Measurements from ENCODE around the gene BORCS8. TPM values are rescaled to one million over a fixed set of nuclear protein-coding genes. Genes with fewer than 3 reads are reported as not detected.

The BORCS8 gene
- total and polyA plus RNA-seq, 9 donors: 5.4 to 19.0 (median 15.0) TPM

DNA sequence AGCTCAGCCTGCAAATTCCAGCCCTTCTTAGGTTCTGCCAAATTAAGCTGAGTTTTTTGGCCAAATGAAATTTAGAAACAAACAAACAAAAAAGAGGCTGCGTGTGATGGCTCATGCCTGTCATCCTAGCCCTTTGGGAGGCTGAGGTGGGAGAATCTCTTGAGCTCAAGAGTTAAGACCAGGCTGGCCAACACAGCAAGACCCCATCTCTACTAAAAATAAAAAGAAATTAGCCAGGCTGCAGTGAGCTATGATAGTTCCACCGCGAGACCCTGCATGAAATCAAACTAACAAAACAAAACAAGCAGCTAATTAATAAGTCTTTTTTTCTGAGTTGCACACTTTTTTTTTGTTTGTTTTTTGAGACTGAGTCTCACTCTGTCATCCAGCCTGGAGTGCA is 37.7 kb upstream of the BORCS8 start:
- H3K36me3 ChIP-seq: no peaks in the 10 kb centered on the region
- intact Hi-C loops (cut with DNase I): no loop called here
- no peak overlapping the region for H3K4me3 ChIP-seq
- 51 to 70% (median 59%) methylated on average over 3 of the region's 3 CpGs for WGBS, 3 donors
- H3K27ac ChIP-seq: no peak overlapping the region
- TF ChIP-seq POLR2A (IDR thresholded peaks at IDR 0.05) (no peak), EP300 (IDR thresholded peaks at IDR 0.05) (no peak)
- TF ChIP-seq, protein P1, sequence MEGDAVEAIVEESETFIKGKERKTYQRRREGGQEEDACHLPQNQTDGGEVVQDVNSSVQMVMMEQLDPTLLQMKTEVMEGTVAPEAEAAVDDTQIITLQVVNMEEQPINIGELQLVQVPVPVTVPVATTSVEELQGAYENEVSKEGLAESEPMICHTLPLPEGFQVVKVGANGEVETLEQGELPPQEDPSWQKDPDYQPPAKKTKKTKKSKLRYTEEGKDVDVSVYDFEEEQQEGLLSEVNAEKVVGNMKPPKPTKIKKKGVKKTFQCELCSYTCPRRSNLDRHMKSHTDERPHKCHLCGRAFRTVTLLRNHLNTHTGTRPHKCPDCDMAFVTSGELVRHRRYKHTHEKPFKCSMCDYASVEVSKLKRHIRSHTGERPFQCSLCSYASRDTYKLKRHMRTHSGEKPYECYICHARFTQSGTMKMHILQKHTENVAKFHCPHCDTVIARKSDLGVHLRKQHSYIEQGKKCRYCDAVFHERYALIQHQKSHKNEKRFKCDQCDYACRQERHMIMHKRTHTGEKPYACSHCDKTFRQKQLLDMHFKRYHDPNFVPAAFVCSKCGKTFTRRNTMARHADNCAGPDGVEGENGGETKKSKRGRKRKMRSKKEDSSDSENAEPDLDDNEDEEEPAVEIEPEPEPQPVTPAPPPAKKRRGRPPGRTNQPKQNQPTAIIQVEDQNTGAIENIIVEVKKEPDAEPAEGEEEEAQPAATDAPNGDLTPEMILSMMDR (IDR thresholded peaks at IDR 0.05): no peak
- H3K9me3 ChIP-seq: peaks cover 0 to 10% of the 10 kb centered on the region in 2 donors
- H3K27me3 ChIP-seq: no peaks in the 10 kb centered on the region
- H3K4me1 ChIP-seq (ENCODE audit: insufficient read depth): peaks cover 2% of the 10 kb centered on the region
- DNase-seq: no peak

DNA sequence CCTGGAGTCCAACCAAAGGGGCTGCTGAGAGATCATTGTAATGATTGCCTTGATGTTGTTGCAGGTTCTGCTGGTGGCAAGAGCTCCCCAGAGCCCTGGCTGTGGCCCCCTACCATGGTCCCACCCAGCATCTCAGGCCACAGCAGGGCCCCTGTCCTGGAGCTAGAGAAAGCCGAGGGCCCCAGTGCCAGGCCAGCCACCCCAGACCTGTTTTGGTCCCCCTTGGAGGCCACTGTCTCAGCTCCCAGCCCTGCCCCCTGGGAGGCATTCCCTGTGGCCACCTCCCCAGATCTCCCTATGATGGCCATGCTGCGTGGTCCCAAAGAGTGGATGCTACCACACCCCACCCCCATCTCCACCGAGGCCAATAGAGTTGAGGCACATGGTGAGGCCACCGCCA is 35.3 kb upstream of the BORCS8 start:
- TF ChIP-seq EP300 (IDR thresholded peaks at IDR 0.05) (no peak), POLR2A (IDR thresholded peaks at IDR 0.05) (no peak)
- TF ChIP-seq, protein P1 (IDR thresholded peaks at IDR 0.05): no peak
- DNase-seq: no peak
- WGBS, 3 donors: 71 to 82% (median 77%) methylated on average over 4 of the region's 4 CpGs
- H3K27ac ChIP-seq: no peak overlapping the region
- intact Hi-C loops (cut with DNase I): no loop called here
- H3K27me3 ChIP-seq: no peaks in the 10 kb centered on the region
- H3K4me1 ChIP-seq (ENCODE audit: insufficient read depth): peaks cover 2% of the 10 kb centered on the region
- no peaks in the 10 kb centered on the region for H3K9me3 ChIP-seq
- H3K4me3 ChIP-seq: no peak overlapping the region
- no peaks in the 10 kb centered on the region for H3K36me3 ChIP-seq

DNA sequence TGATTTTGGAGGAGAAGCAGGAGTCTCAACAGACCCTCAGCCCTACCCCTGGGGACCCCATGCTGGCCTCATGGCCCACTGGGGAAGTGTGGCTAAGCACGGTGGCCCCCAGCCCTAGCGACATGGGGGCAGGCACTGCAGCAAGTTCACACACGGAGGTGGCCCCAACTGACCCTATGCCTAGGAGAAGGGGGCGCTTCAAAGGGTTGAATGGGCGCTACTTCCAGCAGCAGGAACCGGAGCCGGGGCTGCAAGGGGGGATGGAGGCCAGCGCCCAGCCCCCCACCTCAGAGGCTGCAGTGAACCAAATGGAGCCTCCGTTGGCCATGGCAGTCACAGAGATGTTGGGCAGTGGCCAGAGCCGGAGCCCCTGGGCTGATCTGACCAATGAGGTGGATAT is 34.7 kb upstream of the BORCS8 start:
- no peaks in the 10 kb centered on the region for H3K36me3 ChIP-seq
- WGBS, 3 donors: 48 to 51% (median 48%) methylated on average over 10 of the region's 10 CpGs
- TF ChIP-seq, protein P1 (IDR thresholded peaks at IDR 0.05): no peak
- TF ChIP-seq EP300 (IDR thresholded peaks at IDR 0.05) (no peak), POLR2A (IDR thresholded peaks at IDR 0.05) (no peak)
- H3K4me1 ChIP-seq (ENCODE audit: insufficient read depth): peaks cover 2% of the 10 kb centered on the region
- H3K4me3 ChIP-seq: no peak overlapping the region
- intact Hi-C loops (cut with DNase I): no loop called here
- no peak overlapping the region for H3K27ac ChIP-seq
- H3K27me3 ChIP-seq: no peaks in the 10 kb centered on the region
- DNase-seq: no peak
- no peaks in the 10 kb centered on the region for H3K9me3 ChIP-seq

DNA sequence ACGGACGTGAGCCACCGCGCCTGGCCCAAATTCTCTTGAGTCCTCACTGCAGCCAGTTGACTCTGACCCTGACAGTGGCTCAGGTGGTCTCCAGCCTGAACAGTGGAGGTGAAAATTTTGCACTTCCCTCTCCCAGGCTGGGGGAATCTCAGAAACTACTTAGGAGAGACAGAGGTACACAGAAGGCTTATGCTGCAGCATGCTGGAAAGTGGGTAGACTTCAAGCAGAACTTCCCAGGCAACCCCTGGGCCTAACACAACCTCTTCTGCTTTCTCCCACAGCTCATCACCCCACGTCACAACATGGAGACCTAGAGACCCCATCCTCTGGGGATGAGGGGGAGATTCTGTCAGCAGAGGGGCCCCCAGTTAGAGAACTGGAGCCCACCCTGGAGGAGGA is 34.3 kb upstream of the BORCS8 start:
- no peak overlapping the region for H3K27ac ChIP-seq
- no peaks in the 10 kb centered on the region for H3K36me3 ChIP-seq
- H3K4me1 ChIP-seq (ENCODE audit: insufficient read depth): peaks cover 2% of the 10 kb centered on the region
- WGBS, 3 donors: 59 to 78% (median 73%) methylated on average over 5 of the region's 5 CpGs
- H3K27me3 ChIP-seq: no peaks in the 10 kb centered on the region
- DNase-seq: no peak
- H3K4me3 ChIP-seq: no peak overlapping the region
- TF ChIP-seq, protein P1 (IDR thresholded peaks at IDR 0.05): no peak
- TF ChIP-seq EP300 (IDR thresholded peaks at IDR 0.05) (no peak), POLR2A (IDR thresholded peaks at IDR 0.05) (no peak)
- H3K9me3 ChIP-seq: no peaks in the 10 kb centered on the region
- intact Hi-C loops (cut with DNase I): no loop called here

Data from ovary (tissue), 9 donors.